ENCODE measurements around the gene FAM234A.
"Not testable (repeated sequence)": the region's sequence is repeated elsewhere in the genome, so short reads cannot be mapped to it uniquely, and the experiment has no call there.

FAM234A gene

GRCh38 chr16:239948-240277, 5.3 kb downstream of the FAM234A start:
- no peak for DNase-seq

- DNase-seq, result no peak
Observed at GRCh38 chr16:240559-240958, 5.9 kb downstream of the FAM234A start.

- DNase-seq, result no peak
Observed at GRCh38 chr16:242281-242680, 7.7 kb downstream of the FAM234A start.

DNA sequence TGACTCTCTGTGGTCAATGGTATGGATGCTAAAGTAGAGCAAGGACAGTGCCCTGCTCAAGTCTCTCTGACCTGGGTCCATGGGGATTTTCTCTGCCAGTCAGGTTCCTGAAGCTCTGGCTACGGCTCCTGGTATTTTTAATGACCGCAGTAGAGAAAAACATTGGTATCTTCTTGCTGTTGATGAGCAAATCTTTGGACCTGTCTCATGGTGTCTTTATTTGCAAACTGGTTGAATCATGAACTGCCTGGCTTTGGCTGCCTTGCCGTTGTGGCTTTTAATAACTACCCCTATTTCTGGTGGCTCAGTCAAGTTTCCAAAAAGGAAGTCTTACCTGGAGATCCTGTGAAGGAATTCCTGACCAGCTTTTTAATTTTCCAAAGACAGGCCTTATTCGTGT, 8.7 kb downstream of the FAM234A start:
- DNase-seq, result no peak

GRCh38 chr16:245105-245504, 10.5 kb downstream of the FAM234A start:
- no peak for DNase-seq

DNA sequence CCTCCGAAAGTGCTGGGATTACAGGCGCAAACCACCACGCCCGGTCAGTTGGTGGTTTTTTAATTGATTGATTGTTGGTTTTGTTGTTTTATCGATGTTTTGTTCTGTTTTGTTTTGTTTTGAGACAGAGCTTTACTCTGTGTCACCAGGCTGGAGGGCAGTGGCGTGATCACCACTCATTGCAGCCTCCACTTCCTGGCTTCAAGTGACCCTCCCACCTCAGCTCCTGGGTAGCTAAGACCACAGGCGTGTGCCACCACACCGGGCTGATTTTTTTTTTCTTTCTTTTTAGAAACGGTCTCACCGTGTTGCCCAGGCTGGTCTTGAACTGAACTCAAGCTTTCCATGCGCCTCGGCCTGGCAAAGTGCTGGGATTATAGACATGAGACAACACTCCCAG, 12.4 kb downstream of the FAM234A start:
- no peak for DNase-seq

DNA sequence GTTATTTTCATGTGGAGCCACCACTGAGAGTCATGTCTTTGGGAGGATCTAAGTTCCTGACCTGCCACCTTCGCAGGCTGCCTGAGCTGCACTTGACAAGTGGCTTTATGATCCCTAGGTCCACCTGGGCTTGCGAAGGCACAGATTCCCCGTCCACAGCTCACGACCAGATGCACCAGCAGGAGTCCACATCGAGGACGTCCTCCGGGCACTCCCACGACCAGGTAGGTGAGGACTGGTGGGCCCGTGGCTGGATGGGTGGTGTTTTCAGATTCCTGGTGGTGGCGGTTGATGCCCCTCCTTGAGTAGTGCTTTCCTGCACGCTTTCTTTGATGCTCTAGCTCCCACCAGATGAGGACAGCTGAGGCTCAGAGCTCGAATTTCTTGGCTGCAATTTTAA, 14.8 kb downstream of the FAM234A start:
- DNase-seq, result no peak

GRCh38 chr16:252366-253337, 18.0 kb downstream of the FAM234A start:
- no peak for DNase-seq

DNA sequence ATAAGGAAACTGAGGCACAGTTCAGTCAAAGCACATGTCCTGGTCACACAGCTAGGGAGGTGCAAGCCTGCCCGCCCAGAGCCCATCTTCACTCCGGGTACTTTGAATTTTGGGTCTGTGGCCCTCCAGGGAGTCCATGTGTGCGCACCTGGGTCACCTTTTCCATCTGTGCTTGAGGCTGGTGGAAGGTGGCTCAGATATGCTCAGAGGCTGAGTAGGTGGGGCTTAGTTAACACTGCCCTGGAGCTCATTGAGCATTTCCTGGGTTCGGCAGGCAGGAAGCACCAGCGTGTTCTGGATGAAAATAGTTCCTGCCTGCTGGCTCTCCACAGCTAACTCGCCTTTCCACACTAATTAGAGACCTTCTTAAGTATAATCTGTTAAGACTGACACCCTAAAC, 19.2 kb downstream of the FAM234A start:
- no peak for DNase-seq

DNA sequence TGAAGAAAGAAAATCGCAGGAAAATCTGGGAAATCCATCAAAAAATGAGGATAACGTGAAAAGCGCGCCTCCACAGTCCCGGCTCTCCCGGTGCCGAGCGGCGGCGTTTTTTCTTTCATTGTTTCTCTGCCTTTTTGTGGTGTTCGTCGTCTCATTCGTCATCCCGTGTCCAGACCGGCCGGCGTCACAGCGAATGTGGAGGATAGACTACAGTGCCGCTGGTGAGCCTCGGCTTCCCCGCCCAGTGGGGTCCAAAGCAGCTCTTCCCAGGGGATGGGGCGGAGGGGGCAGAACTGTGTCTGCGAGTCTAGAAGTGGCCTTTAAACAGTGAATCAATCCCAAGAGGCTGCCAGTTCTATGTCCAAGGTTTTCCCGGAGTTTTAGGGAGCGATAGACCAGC, 19.8 kb downstream of the FAM234A start:
- DNase-seq, result no peak

DNA sequence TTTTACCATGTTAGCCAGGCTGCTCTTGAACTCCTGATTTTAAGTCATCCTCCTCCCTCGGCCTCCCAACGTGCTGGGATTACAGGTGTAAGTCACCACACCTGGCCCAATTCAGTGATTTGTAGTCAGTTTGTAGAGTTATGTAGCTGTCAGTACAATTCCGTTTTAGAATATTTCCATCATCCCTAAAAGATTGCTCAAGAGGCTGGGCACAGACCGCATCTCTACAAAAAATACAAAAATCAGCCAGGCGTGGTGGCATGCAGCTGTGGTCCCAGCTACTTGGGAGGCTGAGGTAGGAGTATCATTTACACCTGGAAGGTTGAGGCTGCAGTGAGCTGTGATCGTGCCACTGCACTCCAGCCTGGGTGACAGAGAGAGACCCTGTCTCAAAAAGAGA, 20.6 kb downstream of the FAM234A start:
- DNase-seq, result no peak

DNA sequence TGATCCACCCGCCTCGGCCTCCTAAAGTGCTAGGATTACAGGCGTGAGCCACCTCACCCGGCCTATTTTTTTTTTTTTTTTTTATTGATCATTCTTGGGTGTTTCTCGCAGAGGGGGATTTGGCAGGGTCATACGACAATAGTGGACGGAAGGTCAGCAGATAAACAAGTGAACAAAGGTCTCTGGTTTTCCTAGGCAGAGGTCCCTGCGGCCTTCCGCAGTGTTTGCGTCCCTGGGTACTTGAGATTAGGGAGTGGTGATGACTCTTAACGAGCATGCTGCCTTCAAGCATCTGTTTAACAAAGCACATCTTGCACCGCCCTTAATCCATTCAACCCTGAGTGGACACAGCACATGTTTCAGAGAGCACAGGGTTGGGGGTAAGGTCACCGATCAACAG, 23.5 kb downstream of the FAM234A start:
- not testable (repeated sequence) for DNase-seq

GRCh38 chr16:259226-259625, 24.6 kb downstream of the FAM234A start:
- no peak for DNase-seq

DNA sequence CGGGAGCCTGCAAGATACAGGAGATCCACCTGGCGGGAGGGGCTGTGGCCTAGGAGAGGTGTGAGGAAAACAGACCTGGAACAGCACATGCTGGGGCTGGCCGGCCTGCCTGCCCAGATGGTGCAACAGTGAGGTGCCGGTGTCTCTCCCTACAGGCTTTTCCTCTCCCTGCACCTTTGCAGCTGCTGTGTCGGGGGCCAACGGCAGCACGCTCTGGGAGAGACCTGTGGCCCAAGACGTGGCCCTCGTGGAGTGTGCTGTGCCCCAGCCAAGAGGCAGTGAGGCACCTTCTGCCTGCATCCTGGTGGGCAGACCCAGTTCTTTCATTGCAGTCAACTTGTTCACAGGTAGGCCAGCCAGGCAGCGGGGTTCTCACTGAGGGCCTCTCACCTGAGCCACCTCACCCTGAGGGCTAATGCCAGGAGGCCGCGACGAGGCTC, 25.2 kb downstream of the FAM234A start:
- no peak for DNase-seq

DNA sequence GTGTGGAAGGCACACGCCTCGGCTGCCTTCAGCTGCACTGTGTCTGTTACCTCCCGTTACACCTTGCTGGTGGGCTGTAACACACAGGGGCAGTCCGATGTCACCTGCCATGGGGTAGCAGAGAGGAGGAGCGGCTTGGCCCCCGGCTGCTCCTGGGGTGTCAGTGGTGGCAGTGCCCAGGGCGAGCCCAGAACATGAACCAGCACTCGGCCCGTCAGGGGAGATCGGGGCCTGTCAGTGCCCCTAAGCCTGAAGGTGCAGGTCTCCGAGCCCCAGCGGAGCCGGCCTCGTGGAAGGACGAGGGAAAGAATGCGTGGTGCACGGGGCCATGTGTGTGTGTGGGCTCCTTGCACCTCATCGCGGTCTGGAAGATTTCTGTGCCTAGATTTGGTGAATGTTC, 25.7 kb downstream of the FAM234A start:
- no peak for DNase-seq

DNA sequence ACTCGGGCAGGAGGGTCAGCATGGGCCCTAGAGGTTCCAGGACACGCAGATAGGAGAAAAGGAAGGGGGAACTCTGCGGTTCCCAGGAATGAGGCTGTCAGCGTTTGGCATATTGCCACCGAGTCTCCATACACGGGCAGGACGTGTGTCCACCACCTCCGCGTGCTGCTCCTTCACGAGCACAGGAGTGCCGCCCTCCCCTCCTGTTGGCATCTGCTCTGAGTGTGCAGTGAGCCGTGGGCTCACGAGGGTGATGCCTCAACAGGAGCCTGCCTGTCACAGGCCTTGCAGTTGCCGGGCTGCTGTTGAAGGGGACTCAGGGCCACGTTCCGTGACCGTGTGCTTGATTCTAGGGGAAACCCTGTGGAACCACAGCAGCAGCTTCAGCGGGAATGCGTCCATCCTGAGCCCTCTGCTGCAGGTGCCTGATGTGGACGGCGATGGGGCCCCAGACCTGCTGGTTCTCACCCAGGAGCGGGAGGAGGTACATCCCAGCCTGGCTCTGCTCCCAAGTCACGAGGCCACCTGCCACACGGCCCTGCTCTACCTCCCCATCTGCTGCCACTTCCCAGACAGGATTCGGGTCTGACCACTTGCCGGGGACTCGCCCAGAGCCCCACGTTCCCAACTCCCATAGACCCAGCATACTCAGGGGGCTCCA, 26.5 kb downstream of the FAM234A start:
- DNase-seq, result no peak

- DNase-seq, result no peak
Observed at GRCh38 chr16:262121-262745, 27.6 kb downstream of the FAM234A start.

- DNase-seq, result no peak
Observed at GRCh38 chr16:263182-263774, 28.7 kb downstream of the FAM234A start.

DNA sequence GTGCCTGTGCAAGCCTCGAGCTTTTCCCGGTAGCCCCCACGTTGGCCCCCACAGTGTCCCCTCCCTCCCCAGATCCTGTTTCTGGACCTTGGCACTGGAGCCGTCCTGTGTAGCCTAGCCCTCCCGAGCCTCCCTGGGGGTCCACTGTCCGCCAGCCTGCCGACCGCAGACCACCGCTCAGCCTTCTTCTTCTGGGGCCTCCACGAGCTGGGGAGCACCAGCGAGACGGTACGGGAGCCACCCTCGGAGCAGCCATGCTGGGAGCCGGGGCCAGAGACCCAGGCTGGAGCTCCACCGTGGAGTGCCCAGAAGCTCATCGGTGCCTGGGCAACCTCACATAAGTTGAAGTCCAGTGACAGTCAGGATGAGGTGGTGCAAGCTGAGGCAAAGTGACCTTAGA, 29.3 kb downstream of the FAM234A start:
- DNase-seq, result no peak

DNA sequence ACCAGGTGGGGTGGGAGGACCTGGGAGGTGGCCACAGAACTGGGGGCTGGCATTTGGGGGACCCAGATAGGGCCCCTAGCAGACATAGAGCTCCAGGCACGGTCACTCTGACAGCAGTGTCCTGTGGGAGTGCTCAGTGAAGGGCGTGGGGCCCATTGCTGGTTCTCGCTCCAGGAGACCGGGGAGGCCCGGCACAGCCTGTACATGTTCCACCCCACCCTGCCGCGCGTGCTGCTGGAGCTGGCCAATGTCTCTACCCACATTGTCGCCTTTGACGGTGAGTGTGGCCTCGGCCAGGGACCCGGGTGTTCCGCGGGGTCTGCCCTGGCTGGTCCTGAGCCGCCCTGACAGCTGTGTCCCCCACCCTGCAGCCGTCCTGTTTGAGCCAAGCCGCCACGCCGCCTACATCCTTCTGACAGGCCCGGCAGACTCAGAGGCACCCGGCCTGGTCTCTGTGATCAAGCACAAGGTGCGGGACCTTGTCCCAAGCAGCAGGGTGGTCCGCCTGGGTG, 29.9 kb downstream of the FAM234A start:
- DNase-seq, result no peak

DNA sequence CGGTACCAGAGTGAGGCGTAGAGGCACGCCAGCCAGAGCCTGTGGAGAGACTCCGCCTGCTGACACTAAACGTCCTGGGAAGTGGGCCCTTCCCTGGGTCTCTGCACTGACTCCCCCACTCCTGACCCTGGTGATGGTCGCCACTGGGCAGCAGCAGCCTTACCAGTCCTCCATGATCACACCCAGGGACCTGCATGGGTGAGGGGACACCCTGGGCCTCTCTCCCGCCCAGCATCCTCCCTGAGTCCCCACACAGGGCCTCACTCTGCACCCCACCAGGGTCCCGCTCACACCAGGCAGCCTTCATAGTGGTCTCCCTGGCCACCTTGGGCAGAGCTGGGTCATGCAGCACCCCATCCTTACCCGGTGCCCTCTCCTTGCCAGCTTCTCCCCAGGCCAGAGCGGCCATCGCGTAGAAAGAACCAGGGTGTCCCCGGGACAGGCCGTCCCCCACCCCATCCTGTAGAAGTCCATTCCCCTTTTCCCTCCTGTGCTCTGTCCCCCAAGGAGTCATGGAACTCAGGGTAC, 30.4 kb downstream of the FAM234A start:
- DNase-seq, result no peak

- DNase-seq, result no peak
Observed at GRCh38 chr16:265711-266110, 31.1 kb downstream of the FAM234A start.
